Stimulated activated effector memory CD8-positive, alpha-beta T cell treated with anti-CD3 and anti-CD28 coated beads, Interleukin-12 subunit alpha, Interleukin-12 subunit beta, amount 100 ng/mL, for 72 hours (primary cell): ENCODE results near the gene BST1.
A peak's percentile ranks its signal among the peaks of the same experiment; 100 is the strongest.

Experiments used
- ATAC-seq: fragments of 150-1000 bp; cut with Tn5 transposase; 2 replicates; pipeline ENCODE4 v1.10.0; 2021
- DNase-seq, 2 donors: peaks; one replicate each; pipeline ENCODE4 v3.0.0; 2021 to 2022; ENCODE audit warnings: low spot score in 2 of 2
- H3K27ac Mint-ChIP-seq: one replicate; pipeline ENCODE4 v1.8.0; 2022; ENCODE audit warnings: mild to moderate bottlenecking, mixed read lengths
- H3K36me3 Mint-ChIP-seq: one replicate; pipeline ENCODE4 v1.8.0; 2022; ENCODE audit warnings: mild to moderate bottlenecking, mixed read lengths
- H3K4me1 Mint-ChIP-seq: one replicate; pipeline ENCODE4 v1.8.0; 2022; ENCODE audit warnings: mixed read lengths
- H3K4me3 Mint-ChIP-seq: one replicate; pipeline ENCODE4 v1.8.0; 2022; ENCODE audit warnings: mild to moderate bottlenecking, mixed read lengths
- H3K9me3 Mint-ChIP-seq: one replicate; pipeline ENCODE4 v1.8.0; 2022; ENCODE audit warnings: mixed read lengths

BST1 gene

DNA sequence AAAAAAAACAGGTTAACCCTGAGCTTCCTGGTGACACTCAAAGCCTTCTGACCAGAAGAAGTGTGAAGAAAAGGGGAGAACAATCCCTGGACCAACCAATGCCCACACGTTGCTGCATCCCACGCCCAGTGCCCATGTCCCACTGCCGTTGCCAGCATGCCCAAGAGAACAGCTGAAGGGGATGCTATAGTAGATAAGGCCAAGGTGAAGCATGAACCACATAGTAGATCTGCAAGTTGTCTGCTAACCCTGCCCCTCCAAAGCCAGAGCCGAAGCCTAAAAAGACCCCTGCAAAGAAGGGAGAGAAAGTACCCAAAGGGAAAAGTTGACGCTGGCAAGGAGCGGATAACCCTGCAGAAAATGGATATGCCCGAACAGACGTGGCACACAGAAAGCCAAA, 64.0 kb downstream of the BST1 start:
- ATAC-seq = no peak
- Mint-ChIP-seq H3K9me3 (peaks cover 3% of the 10 kb centered on the region), H3K4me1 (peaks cover 43% of the 10 kb centered on the region), H3K4me3 (no peak overlapping the region), H3K27ac (no peak overlapping the region), H3K36me3 (no peaks in the 10 kb centered on the region)
- DNase-seq = no peak

DNA sequence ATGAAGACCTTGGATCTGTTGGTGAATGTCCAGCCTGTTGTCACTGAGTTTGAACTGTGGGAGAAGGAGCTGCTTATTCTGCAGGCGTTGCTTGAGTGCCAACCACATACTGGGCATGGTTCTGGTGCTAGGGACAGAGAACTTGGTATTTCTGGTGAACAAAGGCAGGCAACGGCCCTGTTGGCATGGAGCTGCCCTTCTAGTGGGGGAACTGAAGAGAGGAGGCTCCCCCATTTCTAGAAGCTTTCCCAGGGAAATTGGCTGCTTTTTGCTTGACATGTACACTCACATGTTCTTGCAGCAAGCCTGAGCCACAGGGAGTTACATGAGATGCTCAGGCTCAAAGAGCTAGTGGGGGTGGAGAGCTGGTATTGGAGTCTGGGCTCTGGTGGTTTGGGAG, 66.3 kb downstream of the BST1 start:
- Mint-ChIP-seq H3K36me3 (no peaks in the 10 kb centered on the region), H3K9me3 (peaks cover 3% of the 10 kb centered on the region), H3K27ac (no peak overlapping the region), H3K4me3 (no peak overlapping the region), H3K4me1 (peaks cover 61% of the 10 kb centered on the region)
- ATAC-seq (no peak), DNase-seq (no peak)

DNA sequence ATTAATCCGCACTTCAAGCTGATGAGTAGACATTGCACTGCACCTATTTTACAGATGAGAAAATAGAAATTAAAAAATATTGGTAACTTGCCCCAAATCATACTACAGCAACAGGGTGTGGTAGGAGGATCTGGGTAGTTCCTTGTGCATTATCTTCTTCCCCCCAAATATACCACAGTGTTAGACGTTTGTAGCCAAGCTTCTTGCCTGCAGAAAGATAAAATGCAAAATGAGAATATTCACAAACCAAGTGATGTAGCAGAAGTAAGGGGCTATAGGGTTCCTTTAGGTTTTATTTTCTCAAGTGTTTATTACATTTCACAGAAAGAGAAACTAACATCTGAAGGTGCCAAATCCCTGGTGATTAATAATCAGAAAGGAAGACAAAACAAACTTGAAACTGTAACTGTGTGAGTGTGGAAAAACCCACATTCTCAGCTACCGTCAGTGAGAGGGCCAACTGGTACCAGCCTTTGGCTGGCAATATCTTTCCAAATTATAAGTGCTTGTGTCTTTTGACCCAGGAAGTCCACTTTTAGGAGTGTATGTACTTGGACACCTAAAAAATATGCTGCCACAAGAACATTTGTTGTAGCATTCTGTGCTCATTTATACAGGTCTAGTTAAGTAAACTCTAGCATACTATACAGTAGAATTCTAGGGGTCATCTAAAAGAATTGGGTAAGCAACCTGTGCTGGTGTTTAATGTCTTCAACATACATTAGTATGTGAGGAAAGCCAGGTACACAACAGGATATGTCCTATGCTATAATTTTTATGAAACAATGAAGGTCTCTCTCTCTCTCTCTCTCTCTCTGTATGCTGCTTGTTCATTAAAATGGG, 68.6 kb downstream of the BST1 start:
- H3K9me3 Mint-ChIP-seq = no peaks in the 10 kb centered on the region
- H3K36me3 Mint-ChIP-seq = no peaks in the 10 kb centered on the region
- no peak overlapping the region for H3K4me3 Mint-ChIP-seq
- ATAC-seq = peak; percentile 94
- peaks cover 47% of the 10 kb centered on the region for H3K4me1 Mint-ChIP-seq
- H3K27ac Mint-ChIP-seq = no peak overlapping the region
- DNase-seq = no peak

DNA sequence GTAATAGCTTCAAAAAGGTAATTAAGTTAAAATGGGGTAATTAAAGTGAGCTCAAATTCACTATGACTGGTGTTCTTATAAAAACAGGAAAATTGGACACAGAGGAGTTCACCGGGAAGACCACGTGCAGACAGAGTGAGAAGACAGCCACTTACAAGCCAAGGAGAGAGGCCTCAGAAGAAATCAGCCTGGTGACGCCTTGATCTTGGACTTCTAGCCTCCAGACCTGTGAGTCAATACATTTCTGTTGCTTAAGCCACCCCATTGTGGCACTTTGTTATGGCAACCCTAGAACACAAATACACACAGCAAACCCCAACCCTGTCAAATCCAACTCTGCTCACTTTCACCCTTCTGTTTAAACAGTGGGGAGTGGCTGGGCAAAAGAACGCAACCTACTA, 71.2 kb downstream of the BST1 start:
- Mint-ChIP-seq H3K36me3 (no peaks in the 10 kb centered on the region), H3K9me3 (no peaks in the 10 kb centered on the region), H3K4me3 (no peak overlapping the region), H3K27ac (no peak overlapping the region), H3K4me1 (peaks cover 50% of the 10 kb centered on the region)
- ATAC-seq (no peak), DNase-seq (no peak)

DNA sequence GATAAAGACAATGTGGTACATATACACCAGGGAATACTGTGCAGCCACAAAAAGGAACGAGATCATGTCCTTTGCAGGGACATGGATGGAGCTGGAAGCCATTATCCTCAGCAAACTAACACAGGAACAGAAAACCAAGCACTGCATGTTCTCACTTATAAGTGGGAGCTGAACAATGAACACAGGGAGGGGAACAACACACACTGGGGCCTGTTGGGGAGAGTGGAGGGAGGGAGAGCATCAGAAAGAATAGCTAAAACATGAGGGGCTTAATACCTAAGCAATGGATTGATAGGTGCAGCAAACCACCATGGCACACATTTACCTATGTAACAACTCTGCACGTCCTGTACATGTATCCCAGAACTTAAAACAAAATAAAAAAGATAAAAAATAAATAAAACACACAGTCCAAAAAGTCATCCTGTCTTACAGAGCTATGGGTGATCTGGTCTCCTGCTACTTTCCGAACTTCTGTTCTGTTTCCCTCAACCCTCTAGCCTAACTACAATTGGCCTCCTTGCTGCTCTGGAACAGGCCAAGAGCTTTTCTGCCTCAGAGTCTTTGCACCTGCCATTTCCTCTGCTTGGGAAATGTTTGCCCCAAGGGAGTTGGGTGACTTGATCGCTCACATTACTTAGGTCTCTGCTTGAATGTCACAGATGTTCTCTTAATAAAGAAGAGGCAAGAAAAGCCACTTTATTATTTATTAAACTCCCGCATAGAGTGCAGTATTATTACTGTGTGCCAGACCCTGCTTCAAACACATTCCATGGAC, 74.2 kb downstream of the BST1 start:
- peak in 1 of 2 donors; percentile 41 for DNase-seq
- no peak for ATAC-seq
- H3K4me1 Mint-ChIP-seq = peaks cover 58% of the 10 kb centered on the region
- H3K9me3 Mint-ChIP-seq = no peaks in the 10 kb centered on the region
- no peak overlapping the region for H3K4me3 Mint-ChIP-seq
- no peak overlapping the region for H3K27ac Mint-ChIP-seq
- no peaks in the 10 kb centered on the region for H3K36me3 Mint-ChIP-seq

DNA sequence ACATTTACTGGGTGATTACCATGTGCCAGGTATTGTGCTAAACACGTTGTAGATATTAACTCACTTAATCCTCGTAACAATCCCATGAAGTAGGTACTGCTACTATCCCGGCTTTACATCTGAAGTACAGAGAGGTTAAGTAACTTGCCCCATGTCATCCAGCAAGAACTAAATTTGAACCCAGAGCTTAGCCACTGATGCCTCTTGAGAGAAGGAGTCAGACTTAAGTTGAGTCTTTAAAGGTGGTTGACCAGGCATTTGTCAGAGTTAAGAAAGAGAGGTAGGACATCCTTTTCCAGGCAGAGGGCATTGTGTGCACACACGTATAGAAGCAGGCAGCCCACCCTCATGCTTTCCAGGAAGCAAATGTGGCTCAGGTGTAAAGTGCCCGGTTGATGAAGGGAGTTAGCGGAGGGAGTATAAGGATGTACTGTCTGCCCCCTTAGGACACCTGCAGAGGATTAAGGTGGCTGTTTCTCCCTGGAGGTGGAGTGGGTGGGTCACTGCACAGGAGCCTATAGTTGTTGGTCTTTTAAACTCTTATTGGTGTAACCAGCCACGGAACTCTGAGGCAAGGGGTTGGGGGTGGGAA, 74.9 kb downstream of the BST1 start:
- peak overlapping the region; percentile 43 for H3K27ac Mint-ChIP-seq
- DNase-seq (no peak), ATAC-seq (peak; percentile 1)
- H3K9me3 Mint-ChIP-seq = no peaks in the 10 kb centered on the region
- H3K4me1 Mint-ChIP-seq = peaks cover 58% of the 10 kb centered on the region
- H3K36me3 Mint-ChIP-seq = no peaks in the 10 kb centered on the region
- peak overlapping the region; percentile 74 for H3K4me3 Mint-ChIP-seq

DNA sequence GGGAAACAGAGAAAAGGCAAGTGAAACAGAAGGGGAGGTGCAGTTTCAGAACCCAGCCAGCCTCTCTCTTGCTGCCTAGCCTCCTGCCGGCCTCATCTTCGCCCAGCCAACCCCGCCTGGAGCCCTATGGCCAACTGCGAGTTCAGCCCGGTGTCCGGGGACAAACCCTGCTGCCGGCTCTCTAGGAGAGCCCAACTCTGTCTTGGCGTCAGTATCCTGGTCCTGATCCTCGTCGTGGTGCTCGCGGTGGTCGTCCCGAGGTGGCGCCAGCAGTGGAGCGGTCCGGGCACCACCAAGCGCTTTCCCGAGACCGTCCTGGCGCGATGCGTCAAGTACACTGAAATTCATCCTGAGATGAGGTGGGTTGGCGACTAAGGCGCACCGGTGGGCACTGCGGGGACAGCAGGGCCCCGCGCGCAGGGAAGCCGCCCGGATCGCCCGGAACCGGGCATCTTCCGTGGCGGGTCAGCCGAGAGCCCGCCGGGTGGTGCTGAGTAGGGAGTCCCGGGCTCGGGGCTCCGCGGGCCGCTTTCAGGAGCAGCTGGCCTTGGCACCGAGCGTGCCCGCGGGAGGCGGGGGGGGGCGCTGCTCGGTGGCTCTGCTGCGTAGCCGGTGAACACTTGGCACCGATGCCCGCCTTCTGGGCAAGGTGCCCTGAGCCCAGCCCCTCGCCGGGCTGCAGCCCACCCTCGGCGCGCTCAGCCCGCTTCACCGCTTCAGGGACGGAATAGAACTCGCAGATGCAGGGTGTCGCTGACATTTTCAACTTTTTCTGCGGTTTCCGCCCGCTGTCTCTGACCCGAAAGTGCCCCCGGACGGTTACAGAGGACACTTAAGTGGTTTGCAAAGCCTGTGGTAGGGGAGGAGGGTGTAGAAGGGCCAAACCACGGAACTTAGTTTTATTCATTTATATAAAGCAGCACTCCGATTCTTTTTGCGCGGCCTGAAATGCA, 75.7 kb downstream of the BST1 start, which contains the start of gene CD38:
TSS of gene CD38 (plus strand) at position 40 of the 953 bp plus-strand sequence. CDS start at position 127, 87 bp downstream.
- Mint-ChIP-seq H3K36me3 (no peaks in the 10 kb centered on the region), H3K4me1 (peaks cover 56% of the 10 kb centered on the region), H3K4me3 (peak within 1 kb of the TSS; percentile 74), H3K9me3 (no peaks in the 10 kb centered on the region), H3K27ac (peak within 1 kb of the TSS; percentile 43)
- ATAC-seq (peak; percentile 68), DNase-seq (peak; percentile 37 to 83)

DNA sequence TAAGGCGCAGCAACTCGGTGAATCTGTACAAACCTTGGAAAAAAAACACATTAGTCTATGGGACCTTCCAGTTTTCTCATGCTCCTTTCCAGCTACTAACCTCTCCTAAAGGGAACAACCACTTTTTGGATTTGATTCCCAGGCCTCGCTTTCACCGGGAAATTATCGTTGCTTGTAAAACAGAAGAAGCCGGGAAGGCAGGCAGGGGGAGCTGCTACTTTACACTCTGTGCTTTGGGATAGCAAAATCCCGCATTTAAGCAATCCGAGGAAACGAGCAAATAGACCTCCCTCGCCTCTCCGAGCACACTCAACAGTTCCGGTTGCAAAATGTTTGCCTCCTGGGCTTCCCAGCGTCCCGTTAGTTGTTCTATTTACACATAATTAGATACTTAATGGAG, 76.4 kb downstream of the BST1 start:
- no peak overlapping the region for H3K27ac Mint-ChIP-seq
- DNase-seq (peak in 1 of 2 donors; percentile 53), ATAC-seq (no peak)
- H3K9me3 Mint-ChIP-seq = no peaks in the 10 kb centered on the region
- no peaks in the 10 kb centered on the region for H3K36me3 Mint-ChIP-seq
- peak overlapping the region; percentile 74 for H3K4me3 Mint-ChIP-seq
- H3K4me1 Mint-ChIP-seq = peaks cover 51% of the 10 kb centered on the region

DNA sequence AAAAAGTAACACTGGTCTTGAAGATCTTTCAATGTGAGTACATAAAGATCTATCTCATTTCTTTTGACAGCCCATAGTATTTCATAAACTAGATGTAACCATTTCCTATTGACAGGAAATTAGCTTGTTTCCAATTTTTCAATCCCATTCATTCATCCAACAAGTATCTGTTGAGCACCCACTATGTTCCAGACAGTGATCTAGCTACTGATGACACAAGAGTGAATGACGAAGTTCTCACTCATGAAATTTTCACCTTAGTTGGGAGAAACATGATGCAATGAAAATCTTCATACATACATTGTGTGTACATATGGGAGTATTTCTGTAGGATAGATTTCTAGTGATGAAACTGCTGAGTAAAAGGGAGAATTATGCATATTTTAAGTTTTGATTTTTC, 76.9 kb downstream of the BST1 start:
- Mint-ChIP-seq H3K27ac (no peak overlapping the region), H3K4me1 (peaks cover 49% of the 10 kb centered on the region), H3K4me3 (peak overlapping the region; percentile 74), H3K9me3 (no peaks in the 10 kb centered on the region), H3K36me3 (peaks cover 3% of the 10 kb centered on the region)
- ATAC-seq = no peak
- no peak for DNase-seq

DNA sequence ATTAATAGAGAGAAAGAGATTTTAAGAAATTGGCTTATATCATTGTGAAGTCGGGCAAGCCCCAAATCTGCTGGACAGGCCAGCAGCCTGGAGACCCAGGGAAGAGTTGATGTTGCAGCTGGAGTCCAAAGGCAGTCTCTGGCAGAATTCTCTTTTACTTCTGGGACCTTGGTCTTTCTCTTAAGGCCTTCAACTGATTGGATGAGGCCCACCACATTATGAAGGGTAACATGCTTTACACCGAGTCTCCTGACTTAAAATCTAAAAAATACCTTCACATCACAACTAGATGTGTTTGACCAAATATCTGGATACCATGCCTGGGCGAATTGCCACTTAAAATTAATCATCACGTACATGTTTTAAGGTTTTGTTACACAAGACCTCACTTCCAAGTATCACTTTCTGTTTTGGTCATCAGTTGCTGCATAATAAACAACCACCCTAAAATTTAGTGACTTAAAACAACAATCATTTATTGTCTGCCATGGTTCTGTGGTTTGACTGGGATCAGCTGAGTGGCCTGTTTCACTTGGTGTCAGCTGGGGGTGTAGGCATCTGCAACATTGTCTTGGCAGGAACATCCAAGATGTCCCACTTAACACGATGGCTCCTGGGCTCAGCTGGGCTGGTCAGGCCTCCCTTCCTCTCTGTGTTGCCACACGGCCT, 78.7 kb downstream of the BST1 start:
- Mint-ChIP-seq H3K27ac (no peak overlapping the region), H3K4me1 (peaks cover 54% of the 10 kb centered on the region), H3K36me3 (peaks cover 11% of the 10 kb centered on the region), H3K9me3 (no peaks in the 10 kb centered on the region), H3K4me3 (peak overlapping the region; percentile 17)
- ATAC-seq (peak; percentile 86), DNase-seq (peak in 1 of 2 donors; percentile 73)
